Measurements from ENCODE around the gene TMOD1.

TMOD1 gene

DNA sequence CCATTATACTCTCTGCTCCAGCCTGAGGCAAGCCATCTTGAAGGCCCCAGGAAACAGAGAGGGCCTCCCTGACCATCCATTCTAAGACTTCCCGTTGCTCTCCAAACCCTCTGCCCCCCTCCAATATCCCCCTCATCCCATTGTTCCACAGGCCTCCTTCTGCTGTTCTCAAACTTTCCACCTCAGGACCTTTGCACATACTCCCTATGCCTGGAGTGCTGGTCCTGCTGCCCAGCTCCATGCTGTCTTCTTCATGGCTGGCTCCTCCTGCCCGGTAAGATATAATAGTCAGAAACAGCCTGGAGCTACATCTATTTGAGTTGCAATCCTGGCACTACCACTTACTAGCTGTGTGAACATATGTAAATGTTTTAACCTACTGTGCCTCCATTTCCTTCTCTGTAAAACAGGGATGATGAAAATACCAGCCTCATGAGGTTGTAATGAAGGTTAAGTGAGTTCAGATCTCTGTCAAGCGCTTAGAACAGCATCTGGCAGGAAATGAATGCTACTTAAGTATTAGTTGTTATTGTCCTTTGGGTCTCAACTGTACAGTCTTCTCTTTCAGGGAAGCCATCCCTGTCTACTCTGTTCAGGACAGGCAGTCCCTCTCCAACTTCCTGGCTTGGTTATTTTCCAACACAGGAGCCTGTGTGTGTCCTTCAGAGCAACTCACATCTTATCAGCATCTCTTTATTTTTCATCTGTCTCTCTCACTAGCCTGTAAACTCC is 45.8 kb downstream of the TMOD1 start:
- no peak overlapping the region for H3K4me3 ChIP-seq (ENCODE audit: low read depth, low read length)
- DNase-seq (ENCODE audit: low read depth, low spot score), result no peak
- TF ChIP-seq CTCF (IDR thresholded peaks at IDR 0.05; ENCODE audit: low read depth, low read length), result no peak
- in situ Hi-C loops (cut with HindIII; ENCODE audit: low sequenced_read_pairs), result no loop called here

GRCh38 chr9:97548379-97548778 is 46.9 kb downstream of the TMOD1 start:
- no peak overlapping the region for H3K4me3 ChIP-seq (ENCODE audit: low read depth, low read length)
- DNase-seq (ENCODE audit: low read depth, low spot score), result no peak
- in situ Hi-C loops (cut with HindIII; ENCODE audit: low sequenced_read_pairs), result no loop called here
- TF ChIP-seq CTCF (IDR thresholded peaks at IDR 0.05; ENCODE audit: low read depth, low read length), result no peak

DNA sequence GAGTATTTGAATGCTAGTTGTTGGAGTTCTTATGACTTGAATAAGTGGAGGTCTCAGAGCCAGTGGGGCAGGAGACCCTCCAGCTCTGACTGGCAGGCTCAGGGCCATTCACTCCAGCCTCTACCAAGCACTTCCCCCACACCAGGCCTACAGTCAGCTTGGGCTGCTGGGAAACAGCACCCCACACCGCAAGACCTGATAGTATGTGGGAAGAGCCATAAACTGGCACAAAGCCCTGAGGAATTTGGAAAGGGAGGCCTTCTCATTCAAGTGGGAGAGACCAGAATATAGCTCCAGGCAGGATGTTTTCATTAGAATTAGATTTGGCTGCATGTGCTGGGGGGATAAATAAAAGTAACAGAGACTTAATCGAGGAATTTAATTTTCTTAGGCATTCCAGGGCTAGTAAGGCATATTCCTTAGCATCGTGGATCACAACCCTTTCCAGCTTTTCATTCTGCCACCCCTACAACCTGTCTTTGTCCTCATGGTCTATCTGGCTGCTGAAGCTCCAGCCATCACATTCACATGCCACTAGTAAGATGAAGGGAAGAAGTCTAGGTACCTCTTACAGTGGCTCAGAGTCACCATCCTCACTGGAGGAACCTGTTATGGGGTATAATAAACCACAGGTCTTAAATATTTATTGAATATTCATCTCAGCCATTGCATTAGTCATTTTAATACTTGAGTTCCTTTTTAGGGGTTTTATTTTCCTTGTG is 47.5 kb downstream of the TMOD1 start:
- H3K4me3 ChIP-seq (ENCODE audit: low read depth, low read length), result no peak overlapping the region

DNA sequence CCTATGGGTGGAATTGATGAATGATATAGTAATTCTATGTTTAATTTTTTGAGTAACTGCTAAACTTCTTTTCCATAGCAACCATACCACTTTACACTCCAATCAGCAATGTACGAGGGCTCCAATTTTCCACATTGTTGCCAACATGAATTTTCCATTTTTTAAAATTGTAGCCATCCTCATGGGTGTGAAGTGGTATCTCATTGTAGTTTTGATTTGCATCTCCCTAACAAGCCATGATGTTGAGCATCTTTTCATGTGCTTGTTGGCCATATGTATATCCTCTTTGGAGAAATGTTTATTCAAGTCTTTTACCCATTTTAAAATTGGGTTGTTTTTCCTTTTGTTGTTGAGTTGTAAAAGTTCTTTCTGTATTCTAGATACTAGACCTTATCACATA is 48.9 kb downstream of the TMOD1 start:
- DNase-seq (ENCODE audit: low read depth, low spot score), result no peak
- in situ Hi-C loops (cut with HindIII; ENCODE audit: low sequenced_read_pairs), result no loop called here
- TF ChIP-seq CTCF (IDR thresholded peaks at IDR 0.05; ENCODE audit: low read depth, low read length), result no peak
- no peak overlapping the region for H3K4me3 ChIP-seq (ENCODE audit: low read depth, low read length)

More for the DNA sequence above, 47.5 kb downstream of the TMOD1 start:
- no peak for DNase-seq (ENCODE audit: low read depth, low spot score)
- TF ChIP-seq CTCF (IDR thresholded peaks at IDR 0.05; ENCODE audit: low read depth, low read length), result no peak
- in situ Hi-C loops (cut with HindIII; ENCODE audit: low sequenced_read_pairs), result no loop called here

DNA sequence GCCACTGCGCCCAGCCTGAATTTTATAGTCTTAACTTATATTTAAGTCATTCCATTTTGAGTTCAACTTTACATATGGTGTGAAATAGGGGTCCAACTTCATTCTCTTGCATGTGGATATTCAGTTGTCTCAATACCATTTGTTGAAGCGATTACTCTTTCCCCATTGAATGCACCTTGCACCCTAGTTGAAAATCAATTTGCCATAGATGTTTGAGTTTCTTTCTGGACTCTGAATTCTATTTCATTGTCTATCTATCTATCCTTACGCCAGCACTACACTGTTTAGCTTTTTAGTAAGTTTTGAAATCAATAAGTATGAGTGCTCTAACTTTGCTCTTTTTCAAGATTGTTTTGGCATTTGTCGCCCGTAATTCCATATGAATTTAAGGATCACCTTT is 49.8 kb downstream of the TMOD1 start:
- DNase-seq (ENCODE audit: low read depth, low spot score), result no peak
- TF ChIP-seq CTCF (IDR thresholded peaks at IDR 0.05; ENCODE audit: low read depth, low read length), result no peak
- in situ Hi-C loops (cut with HindIII; ENCODE audit: low sequenced_read_pairs), result no loop called here

GRCh38 chr9:97553141-97553540 is 51.7 kb downstream of the TMOD1 start:
- in situ Hi-C loops (cut with HindIII; ENCODE audit: low sequenced_read_pairs), result no loop called here
- no peak for TF ChIP-seq CTCF (IDR thresholded peaks at IDR 0.05; ENCODE audit: low read depth, low read length)
- no peak for DNase-seq (ENCODE audit: low read depth, low spot score)
- H3K4me3 ChIP-seq (ENCODE audit: low read depth, low read length), result no peak overlapping the region

More for the DNA sequence above, 49.8 kb downstream of the TMOD1 start:
- H3K4me3 ChIP-seq (ENCODE audit: low read depth, low read length), result no peak overlapping the region
